ENCODE results near the gene OR1B1.

- TF ChIP-seq CTCF (IDR thresholded peaks at IDR 0.05; ENCODE audit: insufficient read depth, low read depth, low read length) (no peak), EZH2 (IDR thresholded peaks at IDR 0.05; ENCODE audit: insufficient read depth, low read length) (no peak)
Observed at GRCh38 chr9:122656378-122656777, 1.0 kb downstream of the OR1B1 start.
